Stimulated activated CD8-positive, alpha-beta memory T cell treated with anti-CD3 and anti-CD28 coated beads, Interleukin-7, amount 100 ng/mL, for 4 hours (primary cell): ENCODE data around the gene GBX2.
"Not testable (repeated sequence)": the region's sequence is repeated elsewhere in the genome, so short reads cannot be mapped to it uniquely, and the experiment has no call there.

Experiments used
- DNase-seq, 2 donors: peaks; one replicate each; pipeline ENCODE4 v3.0.0-alpha.2; 2020; ENCODE audit warnings: low read depth in 2 of 2

Gene GBX2

GRCh38 chr2:236156095-236156859 is 11.9 kb downstream of the GBX2 start:
- no peak for DNase-seq

GRCh38 chr2:236155406-236155805 is 12.8 kb downstream of the GBX2 start:
- DNase-seq, result no peak

DNA sequence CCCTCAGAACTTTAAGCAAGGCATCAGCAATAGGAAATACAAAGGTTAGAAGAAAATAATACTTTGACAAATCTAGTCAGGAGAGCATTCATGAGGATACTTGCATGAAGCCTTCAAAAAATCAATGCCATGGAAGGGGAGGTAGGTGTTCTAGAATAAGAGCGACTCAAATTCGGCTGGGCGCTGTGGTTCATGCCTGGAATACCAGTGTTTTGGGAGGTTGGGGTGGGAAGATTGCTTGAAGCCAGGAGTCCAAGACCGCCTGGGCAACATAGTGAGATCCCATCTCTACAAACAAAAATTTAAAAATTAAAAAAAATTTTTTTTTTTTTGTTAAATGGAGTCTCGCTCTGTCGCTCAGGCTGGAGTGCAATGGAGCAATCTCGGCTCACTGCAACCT is 21.8 kb downstream of the GBX2 start:
- no peak for DNase-seq

DNA sequence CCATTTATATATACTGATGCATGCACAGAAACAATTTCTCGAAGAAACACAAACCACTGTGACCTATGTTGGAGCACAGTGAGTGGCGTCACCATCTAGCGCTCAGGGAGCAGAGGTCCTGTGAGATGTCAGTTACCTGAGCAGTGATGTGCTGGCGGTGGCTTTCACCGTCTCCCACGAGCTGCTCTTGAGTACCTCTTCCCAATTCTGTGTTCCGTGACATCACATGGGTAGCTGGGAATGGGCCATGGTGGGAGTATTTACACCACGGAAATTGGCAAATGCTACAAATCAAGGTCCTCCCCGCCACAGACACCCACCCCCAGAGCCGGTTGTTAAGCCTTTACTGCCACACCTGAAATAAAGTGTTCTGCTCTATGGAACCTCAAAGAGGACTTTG is 24.4 kb downstream of the GBX2 start:
- DNase-seq, result no peak

DNA sequence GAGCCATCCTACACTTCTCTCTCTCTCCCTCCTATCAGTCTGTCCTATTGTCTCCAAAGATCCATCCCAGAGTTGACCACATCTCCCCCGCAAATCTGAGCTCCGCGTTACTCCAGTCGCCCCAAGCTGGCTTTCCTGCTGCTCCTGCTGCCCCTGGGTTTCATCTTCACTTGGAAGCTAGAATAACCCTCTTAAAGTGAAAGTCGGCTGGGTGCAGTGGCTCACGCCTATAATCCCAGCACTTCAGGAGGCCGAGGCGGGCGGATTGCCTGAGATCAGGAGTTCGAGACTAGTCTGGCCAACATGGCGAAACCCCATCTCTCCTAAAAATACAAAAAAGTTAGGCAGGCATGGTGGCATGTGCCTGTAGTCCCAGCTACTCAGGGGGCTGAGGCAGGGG is 26.6 kb downstream of the GBX2 start:
- DNase-seq, result not testable (repeated sequence)

- no peak for DNase-seq
These were observed 31.1 kb downstream of the GBX2 start for GRCh38 chr2:236137066-236137465.

- DNase-seq, result no peak
These were observed 31.6 kb downstream of the GBX2 start for GRCh38 chr2:236136538-236136937.

DNA sequence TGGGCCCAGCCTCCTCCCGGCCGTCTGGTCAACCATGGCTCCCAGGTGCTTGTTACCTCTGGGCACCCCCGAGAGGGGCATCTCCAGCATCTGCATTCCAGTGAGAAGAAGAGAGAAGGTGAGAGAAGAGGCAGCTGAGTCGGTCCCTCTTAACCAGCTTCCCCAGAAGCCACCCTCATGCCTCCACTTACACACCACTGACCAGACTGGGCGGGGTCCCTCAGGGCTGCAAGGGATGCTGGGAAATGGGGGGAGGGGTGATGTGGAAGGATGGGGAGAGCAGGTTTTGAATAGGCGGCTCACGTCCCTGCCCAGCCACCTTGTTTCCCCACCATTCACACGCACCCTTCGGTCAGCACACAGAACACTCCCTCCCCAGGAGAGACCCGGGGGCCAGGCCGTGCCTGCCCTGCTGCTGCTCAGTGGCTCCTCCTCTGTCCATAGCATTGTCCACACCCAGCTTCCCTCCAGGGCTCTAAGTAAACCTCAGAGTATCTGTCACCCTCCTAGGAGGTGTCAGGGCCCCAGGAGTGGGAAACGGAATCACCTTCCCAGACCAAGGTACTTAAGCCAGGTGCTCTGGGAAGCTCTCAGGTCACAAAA is 34.7 kb downstream of the GBX2 start:
- no peak for DNase-seq

DNA sequence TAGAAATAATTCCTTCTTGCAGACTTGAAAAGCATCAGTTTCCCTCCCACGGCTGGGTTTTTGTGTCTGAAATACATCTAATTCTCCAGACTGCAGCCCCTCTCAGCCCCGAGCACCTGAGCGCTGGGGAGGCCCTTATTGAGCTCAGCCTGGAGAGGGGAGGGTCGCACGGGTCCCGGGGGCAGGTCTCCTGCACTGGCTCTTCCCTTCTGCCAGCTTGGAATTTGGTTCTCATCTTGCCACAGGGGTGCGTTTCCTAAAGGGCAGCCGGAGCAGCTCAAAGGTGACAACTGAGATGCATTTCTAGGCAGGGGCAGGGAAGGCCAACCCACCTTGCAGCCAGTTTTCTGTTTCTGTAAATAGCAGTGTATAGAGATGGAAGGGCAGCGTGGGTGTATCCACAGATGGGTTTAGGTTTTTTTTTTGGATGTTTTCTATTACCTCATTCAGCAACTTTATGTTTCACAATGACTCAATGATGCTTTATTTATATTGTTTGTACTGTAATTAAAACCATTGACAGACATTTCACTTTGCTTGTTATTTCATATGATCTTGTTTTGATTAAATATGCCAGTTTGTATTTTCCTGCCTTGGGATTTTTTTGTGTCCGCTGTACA is 37.0 kb downstream of the GBX2 start:
- DNase-seq, result no peak

DNA sequence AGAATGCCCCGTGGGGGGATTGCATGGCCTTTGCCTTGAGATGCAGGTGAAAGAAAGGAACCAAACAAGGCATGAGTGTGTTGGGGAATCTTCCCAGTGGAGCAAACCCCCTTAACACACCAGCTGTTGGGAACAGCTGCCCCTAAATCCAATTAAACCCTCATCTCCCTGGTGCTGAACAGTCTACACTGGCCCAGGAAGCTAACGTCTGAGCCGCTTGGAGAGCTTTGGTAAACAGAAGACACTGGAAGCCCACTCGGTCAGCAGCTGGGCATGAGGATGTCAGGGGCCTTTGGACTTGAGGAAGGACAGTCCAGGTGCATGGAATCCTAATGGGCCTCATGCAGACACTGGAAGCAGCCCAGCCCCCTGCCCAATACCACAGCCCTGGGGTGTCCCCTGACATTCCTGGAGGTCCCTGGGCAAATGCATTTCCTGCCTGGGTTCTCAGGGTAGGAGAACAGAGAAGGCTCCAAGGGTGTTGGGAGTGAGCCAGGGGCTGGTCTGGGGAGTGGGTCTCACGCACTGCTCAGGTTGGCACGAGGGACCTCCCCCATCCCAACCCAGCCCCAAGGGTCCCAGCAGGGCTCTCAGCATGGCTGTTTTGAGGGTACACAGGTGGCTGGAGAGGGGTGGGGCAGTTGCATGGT is 37.7 kb downstream of the GBX2 start:
- no peak for DNase-seq

DNA sequence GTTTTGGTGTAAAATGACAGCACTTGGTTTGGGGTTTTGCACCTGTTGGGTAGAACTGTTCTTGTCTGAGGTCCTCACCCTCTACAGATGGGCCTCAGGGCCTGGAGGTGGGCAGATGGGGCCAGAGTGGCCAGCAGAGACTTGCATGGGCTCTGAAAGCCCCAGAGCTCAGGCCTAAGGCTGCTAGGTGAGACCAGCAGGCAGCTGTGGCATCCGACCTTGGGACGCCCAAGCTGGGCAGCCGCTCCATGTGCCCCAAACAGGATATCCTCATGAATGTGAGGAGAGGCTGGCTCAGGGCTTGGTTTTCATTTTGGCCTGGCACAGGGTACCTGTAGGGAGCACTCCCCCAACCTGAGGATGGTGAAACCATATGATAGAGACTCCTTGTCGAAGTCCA is 38.3 kb downstream of the GBX2 start:
- DNase-seq, result no peak

- no peak for DNase-seq
These were observed 39.9 kb downstream of the GBX2 start for GRCh38 chr2:236128321-236128720.

DNA sequence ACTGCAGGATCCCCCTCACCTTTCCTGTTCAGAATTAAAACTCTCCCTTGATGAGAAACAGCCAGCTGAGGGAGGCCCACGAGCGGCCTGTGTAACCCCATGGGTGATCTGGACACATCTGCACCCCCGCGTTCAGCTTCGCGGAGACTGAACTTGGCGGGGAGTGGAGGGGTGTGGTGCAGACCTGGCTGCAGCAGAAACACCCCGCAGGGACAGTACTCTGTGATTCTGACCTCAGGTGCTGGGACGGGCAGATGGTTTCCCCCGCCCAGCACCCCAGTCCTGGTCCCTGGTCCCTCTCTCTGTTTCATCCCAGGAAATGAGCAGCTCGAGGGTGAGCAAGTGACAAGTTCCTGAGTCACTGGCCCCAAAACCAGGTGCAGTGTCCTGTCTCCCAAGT is 41.2 kb downstream of the GBX2 start:
- no peak for DNase-seq

GRCh38 chr2:236125541-236125940 is 42.6 kb downstream of the GBX2 start:
- no peak for DNase-seq

- DNase-seq, result no peak
These were observed 43.8 kb downstream of the GBX2 start for GRCh38 chr2:236124182-236124893.

- no peak for DNase-seq
These were observed 44.5 kb downstream of the GBX2 start for GRCh38 chr2:236123716-236124115.

DNA sequence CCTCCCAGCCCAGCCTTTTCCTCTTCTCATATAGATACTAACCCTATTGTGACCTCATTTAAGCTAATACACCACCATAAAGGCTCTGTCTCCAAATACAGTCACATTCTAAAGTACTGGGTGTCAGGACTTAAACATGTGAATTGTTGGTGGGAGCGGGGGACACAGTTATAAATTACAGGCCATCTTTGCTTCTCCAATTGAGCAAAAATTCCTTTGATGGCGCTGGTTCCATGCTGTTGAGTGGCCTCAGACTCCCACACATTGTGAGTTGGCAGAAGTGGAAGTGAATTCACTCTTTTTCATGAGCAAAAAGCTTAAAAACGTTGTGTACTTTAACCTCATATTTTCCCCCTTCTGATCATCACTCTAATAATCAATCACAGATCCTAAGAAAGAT is 46.0 kb downstream of the GBX2 start:
- no peak for DNase-seq

- DNase-seq, result no peak
These were observed 46.6 kb downstream of the GBX2 start for GRCh38 chr2:236121546-236121945.

DNA sequence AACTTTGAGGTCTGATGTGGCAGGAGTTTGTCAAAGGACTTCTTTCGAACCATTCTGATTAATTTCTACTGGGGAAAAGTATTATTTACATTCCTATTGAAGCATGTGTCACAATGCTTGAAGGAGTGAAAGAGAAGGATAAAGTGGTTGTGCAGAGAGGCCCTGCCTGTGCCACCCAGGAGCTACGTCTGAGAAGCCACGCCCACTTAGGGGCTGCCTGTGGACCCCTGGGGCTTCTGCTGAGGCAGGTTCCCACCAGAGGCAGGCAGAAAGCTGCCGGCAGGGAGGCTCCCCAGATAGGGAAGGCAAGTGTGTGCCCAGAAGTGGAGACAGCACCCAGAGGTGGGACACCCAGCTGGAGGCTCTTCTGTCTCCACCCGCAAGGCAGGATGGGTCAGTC is 47.4 kb downstream of the GBX2 start:
- no peak for DNase-seq

GRCh38 chr2:236120141-236120601 is 48.0 kb downstream of the GBX2 start:
- DNase-seq, result no peak

GRCh38 chr2:236119476-236119875 is 48.7 kb downstream of the GBX2 start:
- DNase-seq, result no peak

DNA sequence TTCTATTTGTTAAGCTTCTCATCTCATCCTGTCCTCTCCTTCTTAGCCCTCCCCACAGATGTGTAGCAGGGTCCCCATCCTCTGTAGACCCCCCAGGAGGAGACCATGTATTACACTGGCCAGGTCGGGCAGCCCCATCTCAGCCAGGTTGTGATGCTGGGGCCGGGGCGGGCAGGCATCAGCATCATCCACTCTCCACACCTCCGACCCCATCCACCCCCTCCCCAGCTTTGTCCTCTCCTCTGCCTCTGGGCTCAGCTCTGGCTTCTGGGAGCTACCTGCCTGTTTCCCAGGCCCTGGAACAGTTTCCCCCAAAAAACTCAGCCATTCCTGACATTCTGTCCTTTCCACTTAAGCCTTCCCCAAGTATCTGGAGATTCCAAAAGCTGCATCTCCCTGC is 49.2 kb downstream of the GBX2 start:
- no peak for DNase-seq
